Suprapubic skin (tissue), 4 donors: ENCODE measurements around the gene SMAD7. TPM values are rescaled to one million over a fixed set of nuclear protein-coding genes. Genes with fewer than 3 reads are reported as not detected.

Experiments used
- DNase-seq, 2 donors: peaks; one replicate each; pipeline ENCODE4 v3.0.0-alpha.2; 2019; ENCODE audit warnings: low spot score in 2 of 2
- H3K27ac ChIP-seq: fragments of 200-600 bp; sonication (generic); one replicate; pipeline ENCODE4 v1.5.1; 2019
- H3K27me3 ChIP-seq: fragments of 200-600 bp; sonication (generic); one replicate; pipeline ENCODE4 v1.5.1; 2019
- H3K36me3 ChIP-seq: fragments of 200-600 bp; sonication (generic); one replicate; pipeline ENCODE4 v1.5.1; 2019
- H3K4me1 ChIP-seq: fragments of 200-600 bp; sonication (generic); one replicate; pipeline ENCODE4 v1.5.1; 2019
- H3K4me3 ChIP-seq: fragments of 200-600 bp; sonication (generic); one replicate; pipeline ENCODE4 v1.5.1; 2019; ENCODE audit warnings: mild to moderate bottlenecking
- H3K9me3 ChIP-seq: fragments of 200-600 bp; sonication (generic); one replicate; pipeline ENCODE4 v1.5.1; 2019
- CTCF ChIP-seq, 2 donors: fragments of 200-600 bp in 1 of 2; fragments of 450-650 bp in 1 of 2; sonication (generic) in 1 of 2; IDR thresholded peaks; one replicate each; pipeline ENCODE4 v1.5.1; 2016 to 2019; ENCODE audit warnings: antibody characterized with exemption in 2 of 2, mild to moderate bottlenecking in 1 of 2, moderate library complexity in 1 of 2
- EP300 ChIP-seq: sonication (generic); formaldehyde crosslinking; IDR thresholded peaks from one replicate; pipeline ENCODE4 v1.6.1; 2017; ENCODE audit warnings: antibody characterized with exemption
- POLR2A ChIP-seq, 2 donors: fragments of 450-650 bp; IDR thresholded peaks; one replicate each; pipeline ENCODE4 v1.6.1; 2017; ENCODE audit warnings: antibody characterized with exemption in 2 of 2, mild to moderate bottlenecking in 2 of 2, moderate library complexity in 2 of 2
- POLR2AphosphoS5 ChIP-seq, 3 donors: sonication (generic); formaldehyde crosslinking; IDR thresholded peaks; one replicate each; pipeline ENCODE4 v1.6.1; 2017; ENCODE audit warnings: antibody characterized with exemption in 3 of 3
- WGBS: methylation state at CpG from one replicate; pipeline ENCODE4 v1.1.5; 2018; 5-methylcytosine and 5-hydroxymethylcytosine counted together
- total RNA-seq, 4 donors: library from RNA; depleted of rRNA; stranded (reverse); fragments of >200 nt; gene quantifications; one replicate each; pipeline ENCODE4 v1.1.0, GENCODE V29; 2016

Gene SMAD7
- total RNA-seq, 4 donors from 2014 or later = 19.7 to 41.6 (median 27.8) TPM

GRCh38 chr18:48942086-48942485, 8.7 kb downstream of the SMAD7 start:
- H3K27me3 ChIP-seq = no peaks in the 10 kb centered on the region
- peaks cover 97% of the 10 kb centered on the region for H3K4me1 ChIP-seq
- no peak overlapping the region for H3K4me3 ChIP-seq
- TF ChIP-seq POLR2A (IDR thresholded peaks at IDR 0.05) (no peak), EP300 (no peak), POLR2AphosphoS5 (IDR thresholded peaks at IDR 0.05) (no peak), CTCF (IDR thresholded peaks at IDR 0.05) (no peak)
- 87% methylated on average over 8 of the region's 8 CpGs for WGBS
- peak overlapping the region; percentile 18 for H3K27ac ChIP-seq
- peaks cover 6% of the 10 kb centered on the region for H3K36me3 ChIP-seq
- no peaks in the 10 kb centered on the region for H3K9me3 ChIP-seq
- no peak for DNase-seq

- no peak for TF ChIP-seq POLR2AphosphoS5 (IDR thresholded peaks at IDR 0.05)
- TF ChIP-seq EP300 = no peak
- TF ChIP-seq CTCF (IDR thresholded peaks at IDR 0.05) = no peak
- no peak for TF ChIP-seq POLR2A (IDR thresholded peaks at IDR 0.05)
- Histone ChIP-seq H3K36me3 (peaks cover 6% of the 10 kb centered on the region), H3K27me3 (no peaks in the 10 kb centered on the region), H3K27ac (peak overlapping the region; percentile 18), H3K4me3 (no peak overlapping the region), H3K4me1 (peaks cover 98% of the 10 kb centered on the region), H3K9me3 (no peaks in the 10 kb centered on the region)
- WGBS = 75% methylated on average over 7 of the region's 7 CpGs
- no peak for DNase-seq
These were observed 9.1 kb downstream of the SMAD7 start for GRCh38 chr18:48941672-48942071.

GRCh38 chr18:48940854-48941611, 9.7 kb downstream of the SMAD7 start:
- peaks cover 97% of the 10 kb centered on the region for H3K4me1 ChIP-seq
- peaks cover 6% of the 10 kb centered on the region for H3K36me3 ChIP-seq
- no peak overlapping the region for H3K27ac ChIP-seq
- TF ChIP-seq POLR2A (IDR thresholded peaks at IDR 0.05) (no peak), EP300 (no peak), CTCF (IDR thresholded peaks at IDR 0.05) (no peak), POLR2AphosphoS5 (IDR thresholded peaks at IDR 0.05) (no peak)
- DNase-seq = no peak
- no peaks in the 10 kb centered on the region for H3K27me3 ChIP-seq
- WGBS = 71% methylated on average over 14 of the region's 14 CpGs
- H3K9me3 ChIP-seq = no peaks in the 10 kb centered on the region
- no peak overlapping the region for H3K4me3 ChIP-seq

- no peaks in the 10 kb centered on the region for H3K9me3 ChIP-seq
- peaks cover 6% of the 10 kb centered on the region for H3K36me3 ChIP-seq
- peaks cover 94% of the 10 kb centered on the region for H3K4me1 ChIP-seq
- TF ChIP-seq EP300 (no peak), CTCF (IDR thresholded peaks at IDR 0.05) (no peak), POLR2AphosphoS5 (IDR thresholded peaks at IDR 0.05) (no peak), POLR2A (IDR thresholded peaks at IDR 0.05) (no peak)
- H3K27ac ChIP-seq = peak overlapping the region; percentile 73
- no peak for DNase-seq
- WGBS = 2% methylated on average over 8 of the region's 16 CpGs
- peak overlapping the region; percentile 34 for H3K4me3 ChIP-seq
- no peaks in the 10 kb centered on the region for H3K27me3 ChIP-seq
These were observed 11.3 kb downstream of the SMAD7 start for GRCh38 chr18:48939205-48940097.

GRCh38 chr18:48938827-48939204, 11.9 kb downstream of the SMAD7 start:
- Histone ChIP-seq H3K27me3 (no peaks in the 10 kb centered on the region), H3K4me3 (peak overlapping the region; percentile 34), H3K9me3 (no peaks in the 10 kb centered on the region), H3K4me1 (peaks cover 94% of the 10 kb centered on the region), H3K36me3 (peaks cover 6% of the 10 kb centered on the region), H3K27ac (peak overlapping the region; percentile 73)
- no peak for DNase-seq
- WGBS = 28% methylated on average over 5 of the region's 9 CpGs
- no peak for TF ChIP-seq CTCF (IDR thresholded peaks at IDR 0.05)
- TF ChIP-seq EP300 = no peak
- no peak for TF ChIP-seq POLR2AphosphoS5 (IDR thresholded peaks at IDR 0.05)
- TF ChIP-seq POLR2A (IDR thresholded peaks at IDR 0.05) = no peak
